ENCODE data around the gene ROBO2.

DNA sequence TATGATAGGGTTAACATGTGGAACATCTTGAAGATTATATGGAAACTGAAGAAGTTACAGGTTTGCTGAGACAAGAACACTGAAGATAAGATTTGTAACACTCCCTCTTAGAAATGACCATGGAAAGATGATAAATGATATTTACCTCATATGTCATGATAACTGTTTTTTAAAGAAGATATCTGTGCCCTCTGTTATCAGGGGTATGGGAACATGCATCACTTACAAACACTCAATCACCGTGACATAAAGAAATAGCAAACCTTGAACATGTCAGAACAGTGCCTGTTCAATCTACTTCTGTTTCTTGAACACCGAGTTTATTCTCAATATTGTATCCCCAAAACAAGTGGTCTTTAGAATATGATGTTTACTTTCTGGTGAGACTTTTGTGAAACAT lies 149.4 kb downstream of the ROBO2 start:
- TF ChIP-seq, protein P1, sequence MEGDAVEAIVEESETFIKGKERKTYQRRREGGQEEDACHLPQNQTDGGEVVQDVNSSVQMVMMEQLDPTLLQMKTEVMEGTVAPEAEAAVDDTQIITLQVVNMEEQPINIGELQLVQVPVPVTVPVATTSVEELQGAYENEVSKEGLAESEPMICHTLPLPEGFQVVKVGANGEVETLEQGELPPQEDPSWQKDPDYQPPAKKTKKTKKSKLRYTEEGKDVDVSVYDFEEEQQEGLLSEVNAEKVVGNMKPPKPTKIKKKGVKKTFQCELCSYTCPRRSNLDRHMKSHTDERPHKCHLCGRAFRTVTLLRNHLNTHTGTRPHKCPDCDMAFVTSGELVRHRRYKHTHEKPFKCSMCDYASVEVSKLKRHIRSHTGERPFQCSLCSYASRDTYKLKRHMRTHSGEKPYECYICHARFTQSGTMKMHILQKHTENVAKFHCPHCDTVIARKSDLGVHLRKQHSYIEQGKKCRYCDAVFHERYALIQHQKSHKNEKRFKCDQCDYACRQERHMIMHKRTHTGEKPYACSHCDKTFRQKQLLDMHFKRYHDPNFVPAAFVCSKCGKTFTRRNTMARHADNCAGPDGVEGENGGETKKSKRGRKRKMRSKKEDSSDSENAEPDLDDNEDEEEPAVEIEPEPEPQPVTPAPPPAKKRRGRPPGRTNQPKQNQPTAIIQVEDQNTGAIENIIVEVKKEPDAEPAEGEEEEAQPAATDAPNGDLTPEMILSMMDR (IDR thresholded peaks at IDR 0.05) = no peak
- TF ChIP-seq ZFX (IDR thresholded peaks at IDR 0.05; ENCODE audit: borderline replicate concordance) = no peak

Measured in 22Rv1 (cell line).